Measurements from ENCODE around the gene SET. TPM values are rescaled to one million over a fixed set of nuclear protein-coding genes. Genes with fewer than 3 reads are reported as not detected.
A peak's percentile ranks its signal among the peaks of the same experiment; 100 is the strongest.

Gene SET
- total RNA-seq, 1 experiment from 2014 or later: 1,129 TPM

GRCh38 chr9:128703616-128704355, 14.8 kb downstream of the SET start (continued):
- TF ChIP-seq ARID4B (CRISPR knock-in tag; IDR thresholded peaks at IDR 0.05; ENCODE audit: borderline replicate concordance) (no peak), MAX (CRISPR knock-in tag; IDR thresholded peaks at IDR 0.05) (no peak), FOXK1 (CRISPR knock-in tag; IDR thresholded peaks at IDR 0.05) (no peak), ERG (CRISPR knock-in tag; IDR thresholded peaks at IDR 0.05) (no peak)
- TF ChIP-seq, protein P1, sequence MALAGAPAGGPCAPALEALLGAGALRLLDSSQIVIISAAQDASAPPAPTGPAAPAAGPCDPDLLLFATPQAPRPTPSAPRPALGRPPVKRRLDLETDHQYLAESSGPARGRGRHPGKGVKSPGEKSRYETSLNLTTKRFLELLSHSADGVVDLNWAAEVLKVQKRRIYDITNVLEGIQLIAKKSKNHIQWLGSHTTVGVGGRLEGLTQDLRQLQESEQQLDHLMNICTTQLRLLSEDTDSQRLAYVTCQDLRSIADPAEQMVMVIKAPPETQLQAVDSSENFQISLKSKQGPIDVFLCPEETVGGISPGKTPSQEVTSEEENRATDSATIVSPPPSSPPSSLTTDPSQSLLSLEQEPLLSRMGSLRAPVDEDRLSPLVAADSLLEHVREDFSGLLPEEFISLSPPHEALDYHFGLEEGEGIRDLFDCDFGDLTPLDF (CRISPR knock-in tag; IDR thresholded peaks at IDR 0.05): no peak
- TF ChIP-seq, protein P2, sequence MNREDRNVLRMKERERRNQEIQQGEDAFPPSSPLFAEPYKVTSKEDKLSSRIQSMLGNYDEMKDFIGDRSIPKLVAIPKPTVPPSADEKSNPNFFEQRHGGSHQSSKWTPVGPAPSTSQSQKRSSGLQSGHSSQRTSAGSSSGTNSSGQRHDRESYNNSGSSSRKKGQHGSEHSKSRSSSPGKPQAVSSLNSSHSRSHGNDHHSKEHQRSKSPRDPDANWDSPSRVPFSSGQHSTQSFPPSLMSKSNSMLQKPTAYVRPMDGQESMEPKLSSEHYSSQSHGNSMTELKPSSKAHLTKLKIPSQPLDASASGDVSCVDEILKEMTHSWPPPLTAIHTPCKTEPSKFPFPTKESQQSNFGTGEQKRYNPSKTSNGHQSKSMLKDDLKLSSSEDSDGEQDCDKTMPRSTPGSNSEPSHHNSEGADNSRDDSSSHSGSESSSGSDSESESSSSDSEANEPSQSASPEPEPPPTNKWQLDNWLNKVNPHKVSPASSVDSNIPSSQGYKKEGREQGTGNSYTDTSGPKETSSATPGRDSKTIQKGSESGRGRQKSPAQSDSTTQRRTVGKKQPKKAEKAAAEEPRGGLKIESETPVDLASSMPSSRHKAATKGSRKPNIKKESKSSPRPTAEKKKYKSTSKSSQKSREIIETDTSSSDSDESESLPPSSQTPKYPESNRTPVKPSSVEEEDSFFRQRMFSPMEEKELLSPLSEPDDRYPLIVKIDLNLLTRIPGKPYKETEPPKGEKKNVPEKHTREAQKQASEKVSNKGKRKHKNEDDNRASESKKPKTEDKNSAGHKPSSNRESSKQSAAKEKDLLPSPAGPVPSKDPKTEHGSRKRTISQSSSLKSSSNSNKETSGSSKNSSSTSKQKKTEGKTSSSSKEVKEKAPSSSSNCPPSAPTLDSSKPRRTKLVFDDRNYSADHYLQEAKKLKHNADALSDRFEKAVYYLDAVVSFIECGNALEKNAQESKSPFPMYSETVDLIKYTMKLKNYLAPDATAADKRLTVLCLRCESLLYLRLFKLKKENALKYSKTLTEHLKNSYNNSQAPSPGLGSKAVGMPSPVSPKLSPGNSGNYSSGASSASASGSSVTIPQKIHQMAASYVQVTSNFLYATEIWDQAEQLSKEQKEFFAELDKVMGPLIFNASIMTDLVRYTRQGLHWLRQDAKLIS (CRISPR knock-in tag; IDR thresholded peaks at IDR 0.05; ENCODE audit: borderline replicate concordance): no peak

- POLR2A ChIA-PET: interaction anchor here (0.7 kb wide), 1 partner anchor 309 kb away, joined by 4 read pairs; no protein-coding TSS in a partner anchor
- ATAC-seq (no peak), DNase-seq (ENCODE audit: low spot score) (no peak)
- Mint-ChIP-seq H3K4me1 (peaks cover 4% of the 10 kb centered on the region; the same call in 1 of the 2 replicates), H3K9me3 (no peaks in the 10 kb centered on the region), H3K27me3 (ENCODE audit: low read depth) (no peaks in the 10 kb centered on the region), H3K36me3 (no peaks in the 10 kb centered on the region), H3K27ac (no peak overlapping the region), H3K4me3 (peak overlapping the region; percentile 83; the same call in 1 of the 2 replicates)
- CTCF ChIA-PET: interaction anchor here (0.7 to 2.1 kb wide), 4 partner anchors 20 to 69 kb away, joined by 3 to 7 read pairs (median 4); partner anchors contain the start of gene ZDHHC12
- TF ChIP-seq SMAD4 (CRISPR knock-in tag; IDR thresholded peaks at IDR 0.05) (no peak), IRF1 (CRISPR knock-in tag; IDR thresholded peaks at IDR 0.05) (no peak), TEAD1 (CRISPR knock-in tag; IDR thresholded peaks at IDR 0.05) (no peak), ARID4B (CRISPR knock-in tag; IDR thresholded peaks at IDR 0.05; ENCODE audit: borderline replicate concordance) (no peak), OVOL2 (CRISPR knock-in tag; IDR thresholded peaks at IDR 0.05; ENCODE audit: borderline replicate concordance) (no peak), IRF2 (CRISPR knock-in tag; IDR thresholded peaks at IDR 0.05; ENCODE audit: borderline replicate concordance, low read depth) (no peak), HMGXB4 (CRISPR knock-in tag; IDR thresholded peaks at IDR 0.05) (no peak), ZNF396 (CRISPR knock-in tag; IDR thresholded peaks at IDR 0.05; ENCODE audit: borderline replicate concordance) (no peak)
- TF ChIP-seq, protein P3, sequence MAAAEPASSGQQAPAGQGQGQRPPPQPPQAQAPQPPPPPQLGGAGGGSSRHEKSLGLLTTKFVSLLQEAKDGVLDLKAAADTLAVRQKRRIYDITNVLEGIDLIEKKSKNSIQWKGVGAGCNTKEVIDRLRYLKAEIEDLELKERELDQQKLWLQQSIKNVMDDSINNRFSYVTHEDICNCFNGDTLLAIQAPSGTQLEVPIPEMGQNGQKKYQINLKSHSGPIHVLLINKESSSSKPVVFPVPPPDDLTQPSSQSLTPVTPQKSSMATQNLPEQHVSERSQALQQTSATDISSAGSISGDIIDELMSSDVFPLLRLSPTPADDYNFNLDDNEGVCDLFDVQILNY (CRISPR knock-in tag; IDR thresholded peaks at IDR 0.05): no peak
These were observed 15.3 kb downstream of the SET start for GRCh38 chr9:128704356-128704670.
